ENCODE measurements around the gene UBE2Q1.

GRCh38 chr1:154548028-154548427, 10.4 kb downstream of the UBE2Q1 start:
- TF ChIP-seq CTCF (optimal IDR thresholded peaks at IDR 0.05 in 1 of 3, IDR thresholded peaks at IDR 0.05 in 1 of 3, conservative IDR thresholded peaks at IDR 0.05 in 1 of 3; ENCODE audit: extremely low read depth in 1 of 3, insufficient read depth in 2 of 3, low read length in 3 of 3), result no peak
- no peak for TF ChIP-seq EZH2 (IDR thresholded peaks at IDR 0.05; ENCODE audit: low read length)

Measured in keratinocyte (primary cell).